Thyroid gland (tissue), 4 donors: ENCODE measurements around the gene PLAGL2. TPM values are rescaled to one million over a fixed set of nuclear protein-coding genes. Genes with fewer than 3 reads are reported as not detected.

Experiments used
- DNase-seq, 2 donors: peaks; one replicate each; pipeline ENCODE4 v3.0.0-alpha.2; 2019
- H3K27ac ChIP-seq, 3 donors: fragments of 200-600 bp; sonication (generic); 1 replicate in 2 of 3; 2 replicates in 1 of 3; pipeline ENCODE4 v1.5.1; 2016 to 2019; ENCODE audit warnings: mild to moderate bottlenecking in 1 of 3, moderate library complexity in 1 of 3
- H3K27me3 ChIP-seq: fragments of 200-600 bp; sonication (generic); one replicate; pipeline ENCODE4 v1.5.1; 2019
- H3K36me3 ChIP-seq, 2 donors: fragments of 200-600 bp; sonication (generic); one replicate each; pipeline ENCODE4 v1.5.1; 2016 to 2019
- H3K4me1 ChIP-seq, 2 donors: fragments of 200-600 bp; sonication (generic); one replicate each; pipeline ENCODE4 v1.5.1; 2017 to 2019
- H3K4me3 ChIP-seq, 3 donors: fragments of 200-600 bp; sonication (generic); replicated peaks in 1 of 3; 1 replicate in 2 of 3; 2 replicates in 1 of 3; pipeline ENCODE4 v1.5.1; 2016; ENCODE audit warnings: mild to moderate bottlenecking in 1 of 3
- H3K9me3 ChIP-seq: fragments of 200-600 bp; sonication (generic); one replicate; pipeline ENCODE4 v1.5.1; 2017
- POLR2A ChIP-seq, 2 donors: fragments of 450-650 bp; IDR thresholded peaks; one replicate each; pipeline ENCODE4 v1.6.1; 2017; ENCODE audit warnings: antibody characterized with exemption in 2 of 2, mild to moderate bottlenecking in 2 of 2, moderate library complexity in 1 of 2
- WGBS, 2 donors: methylation state at CpG; one replicate each; pipeline ENCODE4 v1.1.5; 2017; 5-methylcytosine and 5-hydroxymethylcytosine counted together
- intact Hi-C: fragments of 100-400 bp; cut with DNase I; formaldehyde crosslinking; loops from one replicate; pipeline ENCODE4 v1.15.1; 2023
- total RNA-seq, 4 donors: library from RNA; depleted of rRNA; stranded (reverse); fragments of >200 nt; gene quantifications; one replicate each; pipeline ENCODE4 v1.2.3, GENCODE V29; 2016
- TF ChIP-seq, protein P1 (sequence below), 6 experiments: fragments of 200-600 bp in 3 of 6; fragments of 450-650 bp in 3 of 6; sonication (generic) in 3 of 6; IDR thresholded peaks; one replicate each; pipeline ENCODE4 v1.5.1; 2016 to 2019; ENCODE audit warnings: antibody characterized with exemption in 6 of 6, mild to moderate bottlenecking in 2 of 6, inconsistent platforms in 1 of 6, moderate library complexity in 1 of 6

PLAGL2 gene
- total RNA-seq, 4 donors from 2014 or later: 6.5 to 11.7 (median 7.3) TPM

DNA sequence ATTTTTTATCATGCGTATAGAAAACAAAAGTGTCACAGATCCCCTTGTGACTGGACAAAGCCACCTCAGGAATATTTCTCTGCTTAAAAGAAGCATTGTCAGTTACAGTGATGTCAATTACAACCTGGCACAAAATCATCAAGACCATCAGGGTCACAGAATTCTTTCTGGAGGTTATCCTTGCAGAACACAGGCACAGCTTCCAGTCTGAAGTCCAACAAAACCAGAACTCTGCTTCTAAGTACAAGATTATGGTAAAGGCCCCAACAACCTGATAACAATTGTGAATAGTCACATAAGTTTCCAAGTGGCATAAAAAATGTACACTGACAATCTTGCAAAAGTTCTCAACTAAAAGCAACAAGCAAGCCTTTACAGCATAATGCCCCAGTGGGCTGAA is 21.0 kb downstream of the PLAGL2 start:
- WGBS, 2 donors: 96 to 98% methylated on average over 1 of the region's 1 CpG
- Histone ChIP-seq H3K27ac (no peak overlapping the region), H3K4me3 (no peak overlapping the region), H3K4me1 (peaks cover 10 to 19% of the 10 kb centered on the region in 2 donors), H3K27me3 (no peaks in the 10 kb centered on the region), H3K36me3 (no peaks in the 10 kb centered on the region), H3K9me3 (no peaks in the 10 kb centered on the region)
- DNase-seq: no peak
- intact Hi-C loops: no loop called here
- TF ChIP-seq, protein P1, sequence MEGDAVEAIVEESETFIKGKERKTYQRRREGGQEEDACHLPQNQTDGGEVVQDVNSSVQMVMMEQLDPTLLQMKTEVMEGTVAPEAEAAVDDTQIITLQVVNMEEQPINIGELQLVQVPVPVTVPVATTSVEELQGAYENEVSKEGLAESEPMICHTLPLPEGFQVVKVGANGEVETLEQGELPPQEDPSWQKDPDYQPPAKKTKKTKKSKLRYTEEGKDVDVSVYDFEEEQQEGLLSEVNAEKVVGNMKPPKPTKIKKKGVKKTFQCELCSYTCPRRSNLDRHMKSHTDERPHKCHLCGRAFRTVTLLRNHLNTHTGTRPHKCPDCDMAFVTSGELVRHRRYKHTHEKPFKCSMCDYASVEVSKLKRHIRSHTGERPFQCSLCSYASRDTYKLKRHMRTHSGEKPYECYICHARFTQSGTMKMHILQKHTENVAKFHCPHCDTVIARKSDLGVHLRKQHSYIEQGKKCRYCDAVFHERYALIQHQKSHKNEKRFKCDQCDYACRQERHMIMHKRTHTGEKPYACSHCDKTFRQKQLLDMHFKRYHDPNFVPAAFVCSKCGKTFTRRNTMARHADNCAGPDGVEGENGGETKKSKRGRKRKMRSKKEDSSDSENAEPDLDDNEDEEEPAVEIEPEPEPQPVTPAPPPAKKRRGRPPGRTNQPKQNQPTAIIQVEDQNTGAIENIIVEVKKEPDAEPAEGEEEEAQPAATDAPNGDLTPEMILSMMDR (IDR thresholded peaks at IDR 0.05): no peak
- no peak for TF ChIP-seq POLR2A (IDR thresholded peaks at IDR 0.05)

DNA sequence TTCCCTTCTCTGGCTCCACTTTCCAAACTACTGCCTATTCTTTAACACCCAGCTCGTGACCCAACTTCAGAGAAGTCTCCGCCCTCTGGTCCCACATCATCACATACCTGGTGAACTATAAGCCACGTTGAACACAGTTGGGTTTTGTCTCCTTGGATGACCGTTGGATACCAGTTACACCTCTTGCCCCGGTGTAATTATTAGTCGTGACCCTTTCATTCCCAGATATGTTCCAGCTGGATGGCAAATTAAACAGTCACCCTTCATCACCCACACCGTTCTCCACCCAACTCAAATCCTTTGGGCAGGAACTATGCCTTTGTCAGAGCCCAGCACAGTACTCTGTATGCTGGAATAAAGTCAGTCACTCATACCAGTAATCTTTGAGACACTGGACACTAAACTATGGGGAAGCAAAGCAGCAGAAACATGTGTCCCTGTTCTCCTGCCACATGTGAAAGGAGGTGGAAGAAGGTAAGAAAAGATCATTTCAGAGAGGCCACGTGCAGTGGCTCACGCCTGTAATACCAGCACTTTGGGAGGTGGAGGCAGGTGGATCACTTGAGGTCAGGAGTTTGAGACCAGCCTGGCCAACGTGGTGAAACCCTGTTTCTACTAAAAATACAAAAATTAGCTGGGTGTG is 22.5 kb downstream of the PLAGL2 start:
- Histone ChIP-seq H3K9me3 (no peaks in the 10 kb centered on the region), H3K4me1 (peaks cover 10% of the 10 kb centered on the region in 2 donors), H3K27ac (no peak overlapping the region), H3K27me3 (no peaks in the 10 kb centered on the region), H3K4me3 (no peak overlapping the region), H3K36me3 (no peaks in the 10 kb centered on the region)
- no peak for DNase-seq
- TF ChIP-seq POLR2A (IDR thresholded peaks at IDR 0.05): no peak
- TF ChIP-seq, protein P1 (IDR thresholded peaks at IDR 0.05): no peak
- intact Hi-C loops: no loop called here
- 59 to 60% methylated on average over 10 of the region's 10 CpGs for WGBS, 2 donors

DNA sequence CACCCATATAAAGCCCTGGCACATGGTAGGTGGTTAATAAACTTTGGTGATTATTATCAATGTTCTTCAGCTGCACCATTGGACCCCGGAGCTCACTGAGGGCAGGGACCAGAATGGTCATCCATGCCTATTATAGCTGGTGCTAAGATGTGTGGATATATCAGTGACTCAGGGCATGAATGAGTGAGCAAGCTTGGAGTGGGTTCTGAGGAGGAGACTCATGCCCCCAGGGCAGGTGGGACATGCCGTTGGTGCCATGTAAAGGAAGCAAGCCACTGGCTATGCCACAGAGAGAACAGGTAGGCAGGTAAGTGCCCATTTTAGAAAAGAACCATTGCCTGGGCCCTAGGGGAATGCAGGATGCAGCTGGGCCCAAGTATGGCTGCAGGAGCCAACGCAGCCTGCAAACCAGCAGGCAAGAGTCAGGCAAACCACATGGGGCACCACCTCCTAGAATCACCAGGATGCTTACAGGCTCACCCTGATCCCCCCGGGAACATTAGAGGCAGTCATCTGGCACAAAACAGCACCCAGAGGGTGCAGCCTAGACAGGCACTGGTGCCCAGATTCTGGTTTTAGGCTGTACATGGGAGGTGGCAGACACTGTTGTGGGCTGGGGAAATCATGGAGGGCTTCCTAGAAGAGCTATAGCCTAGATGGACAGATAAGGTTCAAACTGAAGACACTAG is 23.5 kb downstream of the PLAGL2 start:
- 86 to 90% methylated on average over 4 of the region's 4 CpGs for WGBS, 2 donors
- no peak for TF ChIP-seq POLR2A (IDR thresholded peaks at IDR 0.05)
- TF ChIP-seq, protein P1 (IDR thresholded peaks at IDR 0.05): no peak
- intact Hi-C loops: no loop called here
- no peak overlapping the region for H3K27ac ChIP-seq
- no peaks in the 10 kb centered on the region for H3K27me3 ChIP-seq
- no peak overlapping the region for H3K4me3 ChIP-seq
- DNase-seq: no peak
- H3K4me1 ChIP-seq: peaks cover 3% of the 10 kb centered on the region in 2 donors
- H3K9me3 ChIP-seq: no peaks in the 10 kb centered on the region
- no peaks in the 10 kb centered on the region for H3K36me3 ChIP-seq

DNA sequence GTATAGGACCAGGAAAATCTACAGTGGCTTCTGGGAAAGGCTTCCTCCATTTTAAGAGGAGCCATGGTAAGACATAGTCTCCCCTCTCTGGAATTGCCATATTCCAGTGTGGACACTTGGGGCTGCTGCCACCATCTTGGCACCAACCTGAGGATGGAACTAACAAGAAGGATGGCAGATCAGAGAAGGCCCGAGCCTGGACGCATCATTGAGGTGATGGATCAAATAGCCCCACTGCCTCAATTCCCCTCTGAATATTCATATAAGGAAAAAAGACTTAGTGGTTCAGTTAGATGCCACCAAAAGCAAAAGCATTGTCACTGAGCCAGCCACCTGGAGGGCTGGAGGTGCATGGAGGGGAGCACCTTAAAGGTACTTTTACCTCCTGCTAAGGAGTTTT is 25.9 kb downstream of the PLAGL2 start:
- no peak for DNase-seq

More for the DNA sequence above, 25.9 kb downstream of the PLAGL2 start:
- H3K4me1 ChIP-seq: no peaks in the 10 kb centered on the region
- intact Hi-C loops: no loop called here
- 84 to 94% methylated on average over 2 of the region's 2 CpGs for WGBS, 2 donors
- no peaks in the 10 kb centered on the region for H3K27me3 ChIP-seq
- no peak overlapping the region for H3K4me3 ChIP-seq
- no peak for TF ChIP-seq POLR2A (IDR thresholded peaks at IDR 0.05)
- TF ChIP-seq, protein P1 (IDR thresholded peaks at IDR 0.05): no peak
- H3K27ac ChIP-seq: no peak overlapping the region
- no peaks in the 10 kb centered on the region for H3K36me3 ChIP-seq
- H3K9me3 ChIP-seq: no peaks in the 10 kb centered on the region
